ENCODE measurements around the gene RNF207. TPM values are rescaled to one million over a fixed set of nuclear protein-coding genes. Genes with fewer than 3 reads are reported as not detected.
A peak's percentile ranks its signal among the peaks of the same experiment; 100 is the strongest.

The RNF207 gene
- total and polyA plus RNA-seq, 2 experiments from 2014 or later: 29.3 to 30.9 TPM

DNA sequence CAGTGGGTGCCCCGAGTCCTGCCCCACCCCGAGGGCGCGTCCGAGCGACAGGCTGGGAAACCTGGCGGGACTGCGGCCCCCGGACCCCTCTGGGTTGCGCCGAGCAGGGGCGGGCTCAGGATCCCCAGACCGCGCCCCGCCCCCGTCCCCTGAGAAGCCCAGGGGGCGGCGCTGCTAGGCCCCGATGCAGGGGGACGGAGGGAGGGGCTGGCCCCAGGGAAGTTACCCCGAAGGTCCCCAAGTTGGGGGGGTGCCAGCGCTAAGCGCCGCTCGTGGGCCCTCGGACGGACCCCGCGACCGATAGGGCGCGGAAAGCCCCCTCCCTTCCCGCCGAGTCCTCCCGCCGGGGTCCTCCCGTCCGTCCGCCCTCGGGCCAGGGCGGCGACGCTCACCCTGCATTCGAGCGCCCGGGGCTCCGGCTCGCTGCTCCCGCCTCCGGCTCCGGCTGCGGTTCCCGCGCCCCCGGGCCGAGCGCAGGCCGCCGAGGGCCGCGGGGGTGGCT lies 54.6 kb downstream of the RNF207 start:
- H3K27me3 ChIP-seq: no peaks in the 10 kb centered on the region
- peak overlapping the region; percentile 96 for H3K4me2 ChIP-seq
- H3K4me1 ChIP-seq (ENCODE audit: insufficient read depth): peaks cover 7% of the 10 kb centered on the region
- peak overlapping the region; percentile 78 for H2AFZ ChIP-seq
- no peaks in the 10 kb centered on the region for H3K79me2 ChIP-seq
- TF ChIP-seq, protein P1, sequence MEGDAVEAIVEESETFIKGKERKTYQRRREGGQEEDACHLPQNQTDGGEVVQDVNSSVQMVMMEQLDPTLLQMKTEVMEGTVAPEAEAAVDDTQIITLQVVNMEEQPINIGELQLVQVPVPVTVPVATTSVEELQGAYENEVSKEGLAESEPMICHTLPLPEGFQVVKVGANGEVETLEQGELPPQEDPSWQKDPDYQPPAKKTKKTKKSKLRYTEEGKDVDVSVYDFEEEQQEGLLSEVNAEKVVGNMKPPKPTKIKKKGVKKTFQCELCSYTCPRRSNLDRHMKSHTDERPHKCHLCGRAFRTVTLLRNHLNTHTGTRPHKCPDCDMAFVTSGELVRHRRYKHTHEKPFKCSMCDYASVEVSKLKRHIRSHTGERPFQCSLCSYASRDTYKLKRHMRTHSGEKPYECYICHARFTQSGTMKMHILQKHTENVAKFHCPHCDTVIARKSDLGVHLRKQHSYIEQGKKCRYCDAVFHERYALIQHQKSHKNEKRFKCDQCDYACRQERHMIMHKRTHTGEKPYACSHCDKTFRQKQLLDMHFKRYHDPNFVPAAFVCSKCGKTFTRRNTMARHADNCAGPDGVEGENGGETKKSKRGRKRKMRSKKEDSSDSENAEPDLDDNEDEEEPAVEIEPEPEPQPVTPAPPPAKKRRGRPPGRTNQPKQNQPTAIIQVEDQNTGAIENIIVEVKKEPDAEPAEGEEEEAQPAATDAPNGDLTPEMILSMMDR (IDR thresholded peaks at IDR 0.05; ENCODE audit: poor library complexity): no peak
- TF ChIP-seq EZH2phosphoT487 (IDR thresholded peaks at IDR 0.05; ENCODE audit: low read depth, severe bottlenecking, unreplicated experiment) (no peak), EZH2 (IDR thresholded peaks at IDR 0.05; ENCODE audit: borderline replicate concordance) (no peak)
- peak overlapping the region; percentile 52 for H3K4me3 ChIP-seq
- H3K36me3 ChIP-seq (replicated peaks; ENCODE audit: insufficient read depth, low read depth): no peaks in the 10 kb centered on the region
- peak overlapping the region; percentile 51 for H3K27ac ChIP-seq
- peaks cover 6% of the 10 kb centered on the region for H4K20me1 ChIP-seq (ENCODE audit: insufficient read depth, poor library complexity, severe bottlenecking)
- 1% methylated on average over 26 of the region's 61 CpGs for WGBS (ENCODE audit: low lambda C conversion rate, missing lambda C conversion rate)
- DNase-seq (ENCODE audit: low spot score): peak; percentile 61
- H3K9me2 ChIP-seq (replicated peaks; ENCODE audit: insufficient read depth): no peaks in the 10 kb centered on the region
- no peaks in the 10 kb centered on the region for H3K9me3 ChIP-seq (ENCODE audit: low read depth)

GRCh38 chr1:6260961-6261614 lies 55.2 kb downstream of the RNF207 start, which contains the start of gene GPR153:
GPR153 (minus strand) TSS chr1:6261098; CDS start chr1:6254905, 6,193 bp downstream.
- no peaks in the 10 kb centered on the region for H3K36me3 ChIP-seq (replicated peaks; ENCODE audit: insufficient read depth, low read depth)
- H3K4me2 ChIP-seq: peak within 1 kb of the TSS; percentile 99
- TF ChIP-seq EZH2 (IDR thresholded peaks at IDR 0.05; ENCODE audit: borderline replicate concordance) (no peak), EZH2phosphoT487 (IDR thresholded peaks at IDR 0.05; ENCODE audit: low read depth, severe bottlenecking, unreplicated experiment) (no peak)
- TF ChIP-seq, protein P1 (IDR thresholded peaks at IDR 0.05; ENCODE audit: poor library complexity): no peak
- WGBS (ENCODE audit: low lambda C conversion rate, missing lambda C conversion rate): 2% methylated on average over 25 of the region's 78 CpGs
- no peaks in the 10 kb centered on the region for H3K79me2 ChIP-seq
- peaks cover 7% of the 10 kb centered on the region for H3K4me1 ChIP-seq (ENCODE audit: insufficient read depth)
- peaks cover 6% of the 10 kb centered on the region for H4K20me1 ChIP-seq (ENCODE audit: insufficient read depth, poor library complexity, severe bottlenecking)
- H3K27me3 ChIP-seq: no peaks in the 10 kb centered on the region
- peak within 1 kb of the TSS; percentile 78 for H2AFZ ChIP-seq
- H3K9me3 ChIP-seq (ENCODE audit: low read depth): no peaks in the 10 kb centered on the region
- no peaks in the 10 kb centered on the region for H3K9me2 ChIP-seq (replicated peaks; ENCODE audit: insufficient read depth)
- peak within 1 kb of the TSS; percentile 70 for H3K4me3 ChIP-seq
- DNase-seq (ENCODE audit: low spot score): peak; percentile 76
- peak within 1 kb of the TSS; percentile 77 for H3K27ac ChIP-seq

- Histone ChIP-seq H3K79me2 (no peaks in the 10 kb centered on the region), H3K9me3 (ENCODE audit: low read depth) (no peaks in the 10 kb centered on the region), H3K36me3 (replicated peaks; ENCODE audit: insufficient read depth, low read depth) (no peaks in the 10 kb centered on the region), H3K27ac (no peak overlapping the region), H3K4me2 (peak overlapping the region; percentile 99), H2AFZ (no peak overlapping the region), H4K20me1 (ENCODE audit: insufficient read depth, poor library complexity, severe bottlenecking) (peaks cover 6% of the 10 kb centered on the region), H3K4me3 (no peak overlapping the region), H3K4me1 (ENCODE audit: insufficient read depth) (peaks cover 7% of the 10 kb centered on the region), H3K27me3 (no peaks in the 10 kb centered on the region), H3K9me2 (replicated peaks; ENCODE audit: insufficient read depth) (no peaks in the 10 kb centered on the region)
- 49% methylated on average over 3 of the region's 15 CpGs for WGBS (ENCODE audit: low lambda C conversion rate, missing lambda C conversion rate)
- TF ChIP-seq, protein P1 (IDR thresholded peaks at IDR 0.05; ENCODE audit: poor library complexity): no peak
- TF ChIP-seq EZH2phosphoT487 (IDR thresholded peaks at IDR 0.05; ENCODE audit: low read depth, severe bottlenecking, unreplicated experiment) (no peak), EZH2 (IDR thresholded peaks at IDR 0.05; ENCODE audit: borderline replicate concordance) (no peak)
- DNase-seq (ENCODE audit: low spot score): peak; percentile 34
These were observed 55.7 kb downstream of the RNF207 start for GRCh38 chr1:6261615-6261995.
